HepG2 (cell line): ENCODE data around the gene CAMTA1. TPM values are rescaled to one million over a fixed set of nuclear protein-coding genes. Genes with fewer than 3 reads are reported as not detected.

Experiments
- ATAC-seq: fragments of 200-7000 bp; cut with Tn5 transposase; 3 replicates; pipeline ENCODE4 v1.9.1; 2020; ENCODE audit warnings: mild to moderate bottlenecking, moderate library complexity
- BruUV-seq: library from RNA; stranded (reverse); fragments of 400-500 nt; replicated peaks from 2 replicates; lab custom pipeline; 2021; lab: Mats Ljungman, UMichigan
- CTCF ChIA-PET: fragments of 300-600 bp; formaldehyde crosslinking; extraction: SDS; loops from one replicate; lab custom pipeline; 2021; ENCODE audit warnings: low total read pairs, inconsistent platforms, low intra/inter-chr PET ratio; lab: Yijun Ruan, JAX
- POLR2A ChIA-PET: fragments of 350-600 bp; sonication (Branson Sonifier 250); formaldehyde crosslinking; loops from one replicate; lab custom pipeline; 2020; ENCODE audit warnings: antibody characterized with exemption, inconsistent platforms; lab: Yijun Ruan, JAX
- DNase-seq: peaks from one replicate; pipeline ENCODE4 v3.0.0-alpha.2; 2015; ENCODE audit warnings: low spot score
- FAIRE-seq: peaks from 3 replicates; lab custom pipeline; 2011; peaks lifted over from hg19 to GRCh38; lab: Jason Lieb, UNC
- H2AFZ ChIP-seq: one replicate; pipeline ENCODE4 v1.6.1; 2011; ENCODE audit warnings: low read length, inconsistent platforms
- H3K27ac ChIP-seq: fragments of 300-600 bp; 3 replicates; pipeline ENCODE4 v1.8.0; 2011; ENCODE audit warnings: mixed run types, mild to moderate bottlenecking, mixed read lengths, low read length, inconsistent platforms; ENCODE audit not compliant: insufficient read depth; ENCODE audit errors: extremely low read length
- H3K27me3 ChIP-seq, 2 experiments: fragments of 200-600 bp in 1 of 2; 2 replicates in 1 of 2; 3 replicates in 1 of 2; pipeline versions ENCODE4 v1.6.0 to v1.8.0; 2011; ENCODE audit warnings: low read length in 2 of 2, mild to moderate bottlenecking in 2 of 2, moderate library complexity in 2 of 2, inconsistent platforms in 1 of 2; ENCODE audit not compliant: insufficient read depth in 2 of 2, control insufficient read depth in 1 of 2
- H3K36me3 ChIP-seq, 2 experiments: fragments of 200-600 bp in 1 of 2; replicated peaks in 1 of 2; 2 replicates in 1 of 2; 3 replicates in 1 of 2; pipeline versions ENCODE4 v1.5.1 to v1.8.0; 2011; ENCODE audit warnings: low read length in 2 of 2, inconsistent platforms in 1 of 2; ENCODE audit not compliant: insufficient read depth in 2 of 2, control insufficient read depth in 1 of 2
- H3K4me1 ChIP-seq: 2 replicates; pipeline ENCODE4 v1.5.1; 2012; ENCODE audit warnings: low read length, inconsistent platforms; ENCODE audit not compliant: insufficient read depth
- H3K4me2 ChIP-seq: 2 replicates; pipeline ENCODE4 v1.6.0; 2011; ENCODE audit warnings: low read depth, low read length, inconsistent platforms
- H3K4me3 ChIP-seq, 3 experiments: fragments of 200-600 bp in 1 of 3; sonication (generic), shearing (Covaris generic) in 1 of 3; replicated peaks in 1 of 3; 2 replicates each; pipeline ENCODE4 v1.5.1; 2011 to 2016; ENCODE audit warnings: low read length in 3 of 3, inconsistent platforms in 2 of 3, low read depth in 2 of 3, mild to moderate bottlenecking in 2 of 3, control low read depth in 1 of 3, mixed read lengths in 1 of 3; ENCODE audit not compliant: insufficient read depth in 1 of 3
- H3K79me2 ChIP-seq: one replicate; pipeline ENCODE4 v1.6.1; 2011; ENCODE audit warnings: low read length, inconsistent platforms; ENCODE audit not compliant: insufficient read depth
- H3K9ac ChIP-seq: 2 replicates; pipeline ENCODE4 v1.6.0; 2011; ENCODE audit warnings: mild to moderate bottlenecking, low read depth, low read length, inconsistent platforms; ENCODE audit not compliant: insufficient read depth
- H3K9me3 ChIP-seq: 2 replicates; pipeline ENCODE4 v1.5.1; 2012; ENCODE audit warnings: mild to moderate bottlenecking, low read length
- H4K20me1 ChIP-seq: 2 replicates; pipeline ENCODE4 v1.6.0; 2011; ENCODE audit warnings: inconsistent platforms, mild to moderate bottlenecking, low read length, moderate library complexity; ENCODE audit not compliant: insufficient read depth
- BRCA1 ChIP-seq: sonication (generic); formaldehyde crosslinking; IDR thresholded peaks from 2 replicates; pipeline ENCODE4 v1.4.0; 2020; ENCODE audit warnings: missing genetic modification reagents
- FOXO1 ChIP-seq: sonication (generic); formaldehyde crosslinking; IDR thresholded peaks from 2 replicates; pipeline ENCODE4 v1.4.0; 2020; ENCODE audit warnings: missing genetic modification reagents
- HNRNPK ChIP-seq: fragments of 200-400 bp; formaldehyde crosslinking; IDR thresholded peaks from 2 replicates; pipeline ENCODE4 v1.6.1; 2018; ENCODE audit warnings: low read length, low read depth, moderate library complexity, mild to moderate bottlenecking; ENCODE audit not compliant: poor library complexity, severe bottlenecking
- MTA3 ChIP-seq: sonication (generic); formaldehyde crosslinking; IDR thresholded peaks from 2 replicates; pipeline ENCODE4 v1.4.0; 2020; ENCODE audit warnings: missing genetic modification reagents
- RFX1 ChIP-seq: fragments of 450-650 bp; IDR thresholded peaks from 2 replicates; pipeline ENCODE4 v1.6.1; 2017
- SMAD9 ChIP-seq: sonication (generic); formaldehyde crosslinking; IDR thresholded peaks from 2 replicates; pipeline ENCODE4 v1.5.1; 2020; ENCODE audit warnings: mild to moderate bottlenecking, missing genetic modification reagents
- ZBED4 ChIP-seq: sonication (generic); formaldehyde crosslinking; IDR thresholded peaks from 2 replicates; pipeline ENCODE4 v1.4.0; 2020; ENCODE audit warnings: missing genetic modification reagents, borderline replicate concordance
- ZNF235 ChIP-seq: sonication (generic); formaldehyde crosslinking; IDR thresholded peaks from 2 replicates; pipeline ENCODE4 v1.8.1; 2023; ENCODE audit warnings: mild to moderate bottlenecking, missing genetic modification reagents, borderline replicate concordance
- ZNF276 ChIP-seq: sonication (generic); formaldehyde crosslinking; IDR thresholded peaks from 2 replicates; pipeline ENCODE4 v1.4.0; 2020; ENCODE audit warnings: mild to moderate bottlenecking, low read depth, missing genetic modification reagents
- ZNF7 ChIP-seq: IDR thresholded peaks from 2 replicates; pipeline ENCODE4 v1.6.1; 2016; ENCODE audit warnings: missing biosample characterization, missing genetic modification reagents
- ZSCAN21 ChIP-seq: sonication (generic); formaldehyde crosslinking; IDR thresholded peaks from 2 replicates; pipeline ENCODE4 v1.8.0; 2022; ENCODE audit warnings: mild to moderate bottlenecking, missing genetic modification reagents, moderate library complexity, borderline replicate concordance
- WGBS: methylation state at CpG from one replicate; pipeline ENCODE4 v1.1.6; 2017; ENCODE audit warnings: low lambda C conversion rate; 5-methylcytosine and 5-hydroxymethylcytosine counted together
- in situ Hi-C: cut with HindIII; loops from 2 replicates; pipeline ENCODE4 v1.10.0; 2017; ENCODE audit warnings: low pct_unique_long_range_greater_than_20kb; ENCODE audit not compliant: extremely low pct_ligation_motif_present
- intact Hi-C: fragments of 100-400 bp; cut with micrococcal nuclease; formaldehyde crosslinking; loops from one replicate; pipeline ENCODE4 v1.10.0; 2022; ENCODE audit not compliant: unreplicated experiment
- polyA plus RNA-seq, 8 experiments: library from polyadenylated mRNA; depleted of rRNA in 3 of 8; stranded (reverse) in 7 of 8; unstranded in 1 of 8; fragments of >200 nt; fragmentation: Illumina TruSeq in 4 of 8; extraction: Trizol in 4 of 8; gene quantifications; 2 replicates each; pipeline versions ENCODE4 v1.2.1 to v1.2.3, GENCODE V29; 2011 to 2016; ENCODE audit warnings: low read depth in 4 of 8, missing spikeins in 1 of 8, mixed read lengths in 1 of 8; ENCODE audit not compliant: insufficient read depth in 1 of 8
- total RNA-seq, 5 experiments: library from RNA; depleted of rRNA; stranded (reverse); fragments of >200 nt; fragmentation: Illumina TruSeq; extraction: Trizol; gene quantifications; 2 replicates each; pipeline ENCODE4 v1.2.3, GENCODE V29; 2016; ENCODE audit warnings: low read depth in 1 of 5
- TF ChIP-seq, protein P1 (sequence below): sonication (generic); formaldehyde crosslinking; IDR thresholded peaks from 2 replicates; pipeline ENCODE4 v1.4.0; 2020; ENCODE audit warnings: mild to moderate bottlenecking, missing genetic modification reagents
- TF ChIP-seq, protein P2 (sequence below): fragments of 450-650 bp; IDR thresholded peaks from 2 replicates; pipeline ENCODE4 v1.6.1; 2017
- TF ChIP-seq, protein P3 (sequence below): sonication (generic); formaldehyde crosslinking; IDR thresholded peaks from 2 replicates; pipeline ENCODE4 v1.8.1; 2023; ENCODE audit warnings: mild to moderate bottlenecking, missing genetic modification reagents

CAMTA1 gene
- total and polyA plus RNA-seq, 2 of the 13 experiments (the other 11 are each of a cell fraction or from before 2014, with no cell fraction given): 25.0 to 36.4 TPM

GRCh38 chr1:7407980-7408770 lies 622.9 kb downstream of the CAMTA1 start:
- Histone ChIP-seq H2AFZ (no peak overlapping the region), H4K20me1 (no peaks in the 10 kb centered on the region), H3K36me3 (no peaks in the 10 kb centered on the region), H3K4me1 (no peaks in the 10 kb centered on the region), H3K9me3 (no peaks in the 10 kb centered on the region), H3K27me3 (peaks cover 0 to 2% of the 10 kb centered on the region in 2 experiments; a peak in 1 of 5 replicates), H3K4me3 (no peak overlapping the region), H3K27ac (no peak overlapping the region), H3K4me2 (no peak overlapping the region), H3K79me2 (no peaks in the 10 kb centered on the region), H3K9ac (no peak overlapping the region)
- CTCF ChIA-PET: no interaction called here
- no TSS peak for BruUV-seq
- ATAC-seq (no peak; the same call in 2 of the 3 replicates), DNase-seq (no peak), FAIRE-seq (no peak)
- TF ChIP-seq BRCA1 (CRISPR knock-in tag): no peak
- TF ChIP-seq ZNF276 (CRISPR knock-in tag): no peak
- TF ChIP-seq HNRNPK: no peak
- TF ChIP-seq, protein P1, sequence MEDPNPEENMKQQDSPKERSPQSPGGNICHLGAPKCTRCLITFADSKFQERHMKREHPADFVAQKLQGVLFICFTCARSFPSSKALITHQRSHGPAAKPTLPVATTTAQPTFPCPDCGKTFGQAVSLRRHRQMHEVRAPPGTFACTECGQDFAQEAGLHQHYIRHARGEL (CRISPR knock-in tag): no peak
- TF ChIP-seq FOXO1 (CRISPR knock-in tag): no peak
- no peak for TF ChIP-seq ZNF7 (CRISPR knock-in tag)
- TF ChIP-seq RFX1: no peak
- TF ChIP-seq MTA3 (CRISPR knock-in tag): no peak
- TF ChIP-seq, protein P2, sequence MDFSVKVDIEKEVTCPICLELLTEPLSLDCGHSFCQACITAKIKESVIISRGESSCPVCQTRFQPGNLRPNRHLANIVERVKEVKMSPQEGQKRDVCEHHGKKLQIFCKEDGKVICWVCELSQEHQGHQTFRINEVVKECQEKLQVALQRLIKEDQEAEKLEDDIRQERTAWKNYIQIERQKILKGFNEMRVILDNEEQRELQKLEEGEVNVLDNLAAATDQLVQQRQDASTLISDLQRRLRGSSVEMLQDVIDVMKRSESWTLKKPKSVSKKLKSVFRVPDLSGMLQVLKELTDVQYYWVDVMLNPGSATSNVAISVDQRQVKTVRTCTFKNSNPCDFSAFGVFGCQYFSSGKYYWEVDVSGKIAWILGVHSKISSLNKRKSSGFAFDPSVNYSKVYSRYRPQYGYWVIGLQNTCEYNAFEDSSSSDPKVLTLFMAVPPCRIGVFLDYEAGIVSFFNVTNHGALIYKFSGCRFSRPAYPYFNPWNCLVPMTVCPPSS: no peak
- no peak for TF ChIP-seq ZNF235 (CRISPR knock-in tag)
- no peak for TF ChIP-seq SMAD9 (CRISPR knock-in tag)
- TF ChIP-seq, protein P3, sequence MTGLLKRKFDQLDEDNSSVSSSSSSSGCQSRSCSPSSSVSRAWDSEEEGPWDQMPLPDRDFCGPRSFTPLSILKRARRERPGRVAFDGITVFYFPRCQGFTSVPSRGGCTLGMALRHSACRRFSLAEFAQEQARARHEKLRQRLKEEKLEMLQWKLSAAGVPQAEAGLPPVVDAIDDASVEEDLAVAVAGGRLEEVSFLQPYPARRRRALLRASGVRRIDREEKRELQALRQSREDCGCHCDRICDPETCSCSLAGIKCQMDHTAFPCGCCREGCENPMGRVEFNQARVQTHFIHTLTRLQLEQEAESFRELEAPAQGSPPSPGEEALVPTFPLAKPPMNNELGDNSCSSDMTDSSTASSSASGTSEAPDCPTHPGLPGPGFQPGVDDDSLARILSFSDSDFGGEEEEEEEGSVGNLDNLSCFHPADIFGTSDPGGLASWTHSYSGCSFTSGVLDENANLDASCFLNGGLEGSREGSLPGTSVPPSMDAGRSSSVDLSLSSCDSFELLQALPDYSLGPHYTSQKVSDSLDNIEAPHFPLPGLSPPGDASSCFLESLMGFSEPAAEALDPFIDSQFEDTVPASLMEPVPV (CRISPR knock-in tag): no peak
- TF ChIP-seq ZSCAN21 (CRISPR knock-in tag): no peak
- TF ChIP-seq ZBED4 (CRISPR knock-in tag): no peak
- POLR2A ChIA-PET: no interaction called here
- 63% methylated on average over 6 of the region's 23 CpGs for WGBS
- in situ Hi-C loops: no loop called here
- intact Hi-C loops: no loop called here
